OCI-LY7 (cell line): ENCODE measurements around the gene TM7SF3. TPM values are rescaled to one million over a fixed set of nuclear protein-coding genes. Genes with fewer than 3 reads are reported as not detected.

Source experiments
- BruUV-seq: library from RNA; stranded (reverse); fragments of 400-500 nt; replicated peaks from 2 replicates; lab custom pipeline; 2021; lab: Mats Ljungman, UMichigan
- CTCF ChIA-PET: fragments of 300-600 bp; sonication (Branson Sonifier 250); formaldehyde crosslinking; loops from one replicate; lab custom pipeline; 2022; ENCODE audit warnings: antibody characterized with exemption; ENCODE audit not compliant: unreplicated experiment; lab: Charles Lee
- POLR2A ChIA-PET: fragments of 300-600 bp; sonication (Branson Sonifier 250); formaldehyde crosslinking; loops from one replicate; lab custom pipeline; 2022; ENCODE audit warnings: antibody characterized with exemption; lab: Charles Lee
- DNase-seq: peaks from one replicate; pipeline ENCODE4 v3.0.0-alpha.2; 2015; ENCODE audit warnings: low spot score
- H2AFZ ChIP-seq: fragments of 200-600 bp; sonication (generic), shearing (Covaris generic); 2 replicates; pipeline ENCODE4 v1.6.1; 2014; ENCODE audit warnings: mild to moderate bottlenecking, antibody characterized with exemption, low read length, moderate library complexity
- H3K27ac ChIP-seq: fragments of 200-600 bp; sonication (generic); 2 replicates; pipeline ENCODE4 v1.5.1; 2014; ENCODE audit warnings: mixed run types, low read depth, mild to moderate bottlenecking, moderate library complexity, low read length, inconsistent platforms; ENCODE audit not compliant: poor library complexity, severe bottlenecking
- H3K36me3 ChIP-seq: fragments of 200-600 bp; sonication (generic); 2 replicates; pipeline ENCODE4 v1.6.1; 2014; ENCODE audit warnings: mild to moderate bottlenecking, antibody characterized with exemption, low read length, moderate library complexity, mixed read lengths; ENCODE audit not compliant: insufficient read depth
- H3K4me1 ChIP-seq: fragments of 200-600 bp; sonication (generic); 2 replicates; pipeline ENCODE4 v1.5.1; 2014; ENCODE audit warnings: mild to moderate bottlenecking, low read length; ENCODE audit not compliant: insufficient read depth, poor library complexity, severe bottlenecking
- H3K4me2 ChIP-seq: fragments of 200-600 bp; sonication (generic); 2 replicates; pipeline ENCODE4 v1.6.1; 2014; ENCODE audit warnings: mild to moderate bottlenecking, low read length
- H3K4me3 ChIP-seq: fragments of 200-600 bp; sonication (generic); 2 replicates; pipeline ENCODE4 v1.5.1; 2014; ENCODE audit warnings: mild to moderate bottlenecking, low read depth, low read length; ENCODE audit not compliant: poor library complexity, severe bottlenecking
- H3K79me2 ChIP-seq: fragments of 200-600 bp; sonication (generic); 2 replicates; pipeline ENCODE4 v1.6.1; 2016; ENCODE audit warnings: low read depth, mild to moderate bottlenecking, low read length, moderate library complexity, mixed read lengths; ENCODE audit not compliant: insufficient read depth
- H3K9me2 ChIP-seq: fragments of 200-600 bp; sonication (generic); 2 replicates; pipeline ENCODE4 v1.6.1; 2016; ENCODE audit warnings: mild to moderate bottlenecking, low read length, mixed read lengths; ENCODE audit not compliant: insufficient read depth
- H3K9me3 ChIP-seq: fragments of 200-600 bp; sonication (generic); 2 replicates; pipeline ENCODE4 v1.6.1; 2014; ENCODE audit warnings: mild to moderate bottlenecking, mixed run types, low read length, mixed read lengths
- H4K20me1 ChIP-seq: fragments of 200-600 bp; sonication (generic); 2 replicates; pipeline ENCODE4 v1.6.1; 2014; ENCODE audit warnings: mild to moderate bottlenecking, antibody characterized with exemption, low read length, moderate library complexity, mixed read lengths; ENCODE audit not compliant: insufficient read depth
- EZH2phosphoT487 ChIP-seq: fragments of 200-600 bp; sonication (generic); IDR thresholded peaks from 2 replicates; pipeline ENCODE4 v1.6.1; 2018; ENCODE audit warnings: low read depth, borderline replicate concordance, mild to moderate bottlenecking, mixed run types, antibody characterized with exemption, low read length, moderate library complexity, mixed read lengths
- intact Hi-C: fragments of 100-400 bp; cut with micrococcal nuclease; formaldehyde crosslinking; loops from one replicate; pipeline ENCODE4 v1.10.0; 2022; ENCODE audit not compliant: unreplicated experiment
- total RNA-seq, 2 experiments: library from RNA; depleted of rRNA in 1 of 2; stranded (reverse); fragments of >200 nt in 1 of 2; shearing (Covaris generic) in 1 of 2; gene quantifications; 2 replicates each; pipeline ENCODE4 v1.2.3, GENCODE V29; 2014 to 2022
- TF ChIP-seq, protein P1 (sequence below): fragments of 200-600 bp; sonication (generic); conservative IDR thresholded peaks from 2 replicates; pipeline ENCODE4 v1.5.1; 2014; ENCODE audit warnings: mild to moderate bottlenecking, antibody characterized with exemption, low read length, moderate library complexity, mixed read lengths

The TM7SF3 gene
- total RNA-seq, 2 experiments from 2014 or later: 47.1 to 48.3 TPM

DNA sequence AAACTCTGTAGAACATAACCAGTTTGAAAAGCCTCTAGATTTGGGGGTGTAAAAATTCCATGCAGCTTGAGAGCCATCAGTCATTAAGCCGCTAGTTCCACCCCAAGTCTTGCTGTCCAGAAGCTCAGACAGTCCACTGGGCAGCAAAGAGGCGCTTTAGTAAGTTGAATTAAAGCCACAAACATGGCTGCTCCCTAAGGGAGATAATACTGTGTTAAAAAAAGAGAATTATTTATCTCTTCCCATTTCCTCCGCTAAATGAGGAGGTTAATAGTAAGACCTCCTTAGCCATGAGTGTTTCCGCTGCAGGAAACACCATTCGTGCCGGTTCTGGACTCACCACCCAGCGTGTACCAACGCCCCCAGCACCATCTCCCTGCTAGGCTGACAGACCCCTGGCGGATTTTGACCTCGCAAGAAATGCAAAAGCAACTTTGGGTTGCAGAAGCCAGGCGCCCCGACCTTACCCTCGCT, 536 bp downstream of the TM7SF3 start:
- Histone ChIP-seq H3K9me3 (no peaks in the 10 kb centered on the region), H3K4me3 (peak overlapping the region; percentile 93), H4K20me1 (no peaks in the 10 kb centered on the region), H3K79me2 (peaks cover 48% of the 10 kb centered on the region; the same call in 1 of the 2 replicates), H3K9me2 (no peaks in the 10 kb centered on the region), H3K4me2 (peak overlapping the region; percentile 97), H2AFZ (peak overlapping the region; percentile 88), H3K4me1 (peaks cover 61% of the 10 kb centered on the region), H3K36me3 (no peaks in the 10 kb centered on the region), H3K27ac (peak overlapping the region; percentile 63)
- CTCF ChIA-PET: interaction anchor here (0.5 to 1.0 kb wide), 2 partner anchors 180 to 181 kb away, joined by 3 to 5 read pairs; partner anchors contain the start of gene ITPR2
- intact Hi-C loops: loop anchor here (1.0 to 10.0 kb wide), 8 partner anchors 75 to 916 kb away; partner anchors contain the start of genes FGFR1OP2 and ITPR2
- no TSS peak for BruUV-seq
- peak; percentile 56 for DNase-seq
- POLR2A ChIA-PET: interaction anchor here (0.6 to 2.3 kb wide), 12 partner anchors 8 to 1690 kb away, joined by 3 to 11 read pairs (median 3); partner anchors contain the start of gene MED21
- TF ChIP-seq, protein P1, sequence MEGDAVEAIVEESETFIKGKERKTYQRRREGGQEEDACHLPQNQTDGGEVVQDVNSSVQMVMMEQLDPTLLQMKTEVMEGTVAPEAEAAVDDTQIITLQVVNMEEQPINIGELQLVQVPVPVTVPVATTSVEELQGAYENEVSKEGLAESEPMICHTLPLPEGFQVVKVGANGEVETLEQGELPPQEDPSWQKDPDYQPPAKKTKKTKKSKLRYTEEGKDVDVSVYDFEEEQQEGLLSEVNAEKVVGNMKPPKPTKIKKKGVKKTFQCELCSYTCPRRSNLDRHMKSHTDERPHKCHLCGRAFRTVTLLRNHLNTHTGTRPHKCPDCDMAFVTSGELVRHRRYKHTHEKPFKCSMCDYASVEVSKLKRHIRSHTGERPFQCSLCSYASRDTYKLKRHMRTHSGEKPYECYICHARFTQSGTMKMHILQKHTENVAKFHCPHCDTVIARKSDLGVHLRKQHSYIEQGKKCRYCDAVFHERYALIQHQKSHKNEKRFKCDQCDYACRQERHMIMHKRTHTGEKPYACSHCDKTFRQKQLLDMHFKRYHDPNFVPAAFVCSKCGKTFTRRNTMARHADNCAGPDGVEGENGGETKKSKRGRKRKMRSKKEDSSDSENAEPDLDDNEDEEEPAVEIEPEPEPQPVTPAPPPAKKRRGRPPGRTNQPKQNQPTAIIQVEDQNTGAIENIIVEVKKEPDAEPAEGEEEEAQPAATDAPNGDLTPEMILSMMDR: no peak
- no peak for TF ChIP-seq EZH2phosphoT487

DNA sequence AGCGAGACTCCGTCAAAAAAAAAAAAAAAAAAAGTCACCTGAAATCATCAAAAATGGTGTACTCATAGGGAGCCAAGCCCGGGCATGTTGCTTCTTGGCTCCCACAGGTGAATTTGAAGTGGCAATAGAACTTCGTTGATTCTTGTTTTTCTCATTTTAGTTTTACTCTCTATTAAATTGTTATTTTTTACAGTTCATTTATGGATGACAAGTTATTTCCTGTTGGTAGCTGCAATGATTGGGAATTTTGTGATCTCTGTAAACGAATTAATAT, 1.3 kb downstream of the TM7SF3 start:
- H3K9me3 ChIP-seq: no peaks in the 10 kb centered on the region
- intact Hi-C loops: loop anchor here (5.0 to 10.0 kb wide), 4 partner anchors 278 to 916 kb away; no protein-coding TSS in a partner anchor
- H3K79me2 ChIP-seq: peaks cover 48% of the 10 kb centered on the region; the same call in 1 of the 2 replicates
- no peak for TF ChIP-seq EZH2phosphoT487
- H3K4me2 ChIP-seq: peak overlapping the region; percentile 97
- DNase-seq: no peak
- ChIA-PET CTCF (interaction anchor here (1.0 kb wide), 1 partner anchor 179 kb away, joined by 3 read pairs; no protein-coding TSS in a partner anchor), POLR2A (interaction anchor here (0.7 to 2.3 kb wide), 14 partner anchors 8 to 1689 kb away, joined by 3 to 11 read pairs (median 4); partner anchors contain the start of genes FGFR1OP2 and MED21)
- no TSS peak for BruUV-seq
- H3K9me2 ChIP-seq: no peaks in the 10 kb centered on the region
- no peak overlapping the region; the same call in 1 of the 2 replicates for H2AFZ ChIP-seq
- no peaks in the 10 kb centered on the region for H4K20me1 ChIP-seq
- H3K4me3 ChIP-seq: peak overlapping the region; percentile 93
- no peak overlapping the region for H3K27ac ChIP-seq
- H3K4me1 ChIP-seq: peaks cover 68% of the 10 kb centered on the region
- H3K36me3 ChIP-seq: no peaks in the 10 kb centered on the region

DNA sequence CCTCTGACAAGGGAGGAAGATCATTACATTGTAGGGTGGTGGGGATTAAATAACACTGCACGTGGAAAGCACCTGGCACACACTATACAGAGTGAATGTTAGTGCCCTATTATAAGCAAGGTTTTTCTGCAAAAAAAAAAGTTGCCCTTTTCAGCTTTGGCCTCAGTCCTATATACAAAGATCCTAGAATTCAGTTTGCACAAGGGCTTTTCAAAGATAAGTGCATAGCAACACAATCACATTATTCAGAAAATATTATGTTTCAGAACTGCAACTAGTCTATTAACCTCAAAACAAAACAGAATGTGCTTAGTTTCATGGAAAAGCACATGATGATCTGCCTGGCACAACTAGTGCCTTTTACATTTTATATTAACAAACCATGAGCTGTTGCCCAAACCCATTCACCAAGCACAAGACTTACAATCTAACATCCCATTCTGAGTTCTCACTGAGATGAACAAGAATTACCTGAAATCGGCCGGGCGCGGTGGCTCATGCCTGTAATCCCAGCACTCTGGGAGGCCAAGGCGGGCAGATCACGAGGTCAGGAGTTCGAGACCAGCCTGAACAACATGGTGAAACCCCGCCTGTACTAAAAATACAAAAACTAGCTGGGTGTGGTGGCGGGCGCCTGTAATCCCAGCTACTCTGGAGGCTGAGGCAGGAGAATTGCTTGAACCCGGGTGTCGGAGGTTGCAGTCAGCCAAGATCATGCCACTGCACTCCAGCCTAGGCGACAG, 1.8 kb downstream of the TM7SF3 start:
- BruUV-seq: no TSS peak
- ChIA-PET POLR2A (interaction anchor here (0.6 to 3.0 kb wide), 13 partner anchors 10 to 1688 kb away, joined by 3 to 18 read pairs (median 3); partner anchors contain the start of gene FGFR1OP2), CTCF (interaction anchor here (0.9 to 1.0 kb wide), 2 partner anchors 8 to 178 kb away, joined by 3 read pairs; no protein-coding TSS in a partner anchor)
- no peaks in the 10 kb centered on the region for H3K36me3 ChIP-seq
- peak overlapping the region; percentile 93 for H3K4me3 ChIP-seq
- DNase-seq: no peak
- no peaks in the 10 kb centered on the region for H4K20me1 ChIP-seq
- intact Hi-C loops: loop anchor here (5.0 to 10.0 kb wide), 4 partner anchors 278 to 915 kb away; no protein-coding TSS in a partner anchor
- H3K4me2 ChIP-seq: peak overlapping the region; percentile 97
- TF ChIP-seq EZH2phosphoT487: no peak
- TF ChIP-seq, protein P1: no peak
- H3K4me1 ChIP-seq: peaks cover 73% of the 10 kb centered on the region
- no peak overlapping the region for H3K27ac ChIP-seq
- no peaks in the 10 kb centered on the region for H3K9me2 ChIP-seq
- H3K9me3 ChIP-seq: no peaks in the 10 kb centered on the region
- H2AFZ ChIP-seq: no peak overlapping the region
- H3K79me2 ChIP-seq: peaks cover 51% of the 10 kb centered on the region; the same call in 1 of the 2 replicates
